ENCODE measurements around the gene MC3R.

Gene MC3R

DNA sequence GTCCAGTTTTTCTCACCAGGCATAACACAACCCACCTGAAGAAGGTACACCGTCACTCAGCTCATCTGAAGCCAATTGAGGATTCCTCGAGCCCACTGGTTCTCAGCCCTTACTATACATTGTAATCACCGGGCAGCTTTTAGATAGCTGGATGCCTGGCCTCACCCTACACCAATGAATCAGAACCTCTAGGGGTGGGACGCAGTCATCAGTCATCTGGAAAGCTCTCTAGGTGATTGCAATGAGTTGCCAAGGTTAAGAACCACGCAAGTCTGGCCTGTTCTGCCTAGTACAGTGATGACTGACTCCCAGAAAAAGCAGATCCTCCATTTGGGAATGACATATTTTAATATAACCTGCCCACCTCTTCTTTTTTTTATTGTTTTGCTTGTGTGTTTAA, 41.1 kb downstream of the MC3R start:
- no peak overlapping the region for H3K4me3 Mint-ChIP-seq
- no peaks in the 10 kb centered on the region for H3K4me1 Mint-ChIP-seq (ENCODE audit: low read depth)
- H3K36me3 Mint-ChIP-seq (ENCODE audit: low read depth) = no peaks in the 10 kb centered on the region
- no peak overlapping the region for H3K27ac Mint-ChIP-seq
- H3K27me3 Mint-ChIP-seq = peaks cover 6% of the 10 kb centered on the region
- no peaks in the 10 kb centered on the region for H3K9me3 Mint-ChIP-seq

- H3K4me1 Mint-ChIP-seq (ENCODE audit: low read depth) = no peaks in the 10 kb centered on the region
- no peak overlapping the region for H3K27ac Mint-ChIP-seq
- no peak overlapping the region for H3K4me3 Mint-ChIP-seq
- no peaks in the 10 kb centered on the region for H3K9me3 Mint-ChIP-seq
- H3K36me3 Mint-ChIP-seq (ENCODE audit: low read depth) = no peaks in the 10 kb centered on the region
- H3K27me3 Mint-ChIP-seq = peaks cover 11% of the 10 kb centered on the region
Observed at GRCh38 chr20:56299362-56299761, 50.8 kb downstream of the MC3R start.

Data from stimulated activated naive CD8-positive, alpha-beta T cell treated with anti-CD3 and anti-CD28 coated beads, Interleukin-15, Interleukin-2, amounts not matched to agents 100 ng/mL and 50 ng/mL, for 24 hours (primary cell).